ENCODE data around the gene MTMR2.

Gene MTMR2

DNA sequence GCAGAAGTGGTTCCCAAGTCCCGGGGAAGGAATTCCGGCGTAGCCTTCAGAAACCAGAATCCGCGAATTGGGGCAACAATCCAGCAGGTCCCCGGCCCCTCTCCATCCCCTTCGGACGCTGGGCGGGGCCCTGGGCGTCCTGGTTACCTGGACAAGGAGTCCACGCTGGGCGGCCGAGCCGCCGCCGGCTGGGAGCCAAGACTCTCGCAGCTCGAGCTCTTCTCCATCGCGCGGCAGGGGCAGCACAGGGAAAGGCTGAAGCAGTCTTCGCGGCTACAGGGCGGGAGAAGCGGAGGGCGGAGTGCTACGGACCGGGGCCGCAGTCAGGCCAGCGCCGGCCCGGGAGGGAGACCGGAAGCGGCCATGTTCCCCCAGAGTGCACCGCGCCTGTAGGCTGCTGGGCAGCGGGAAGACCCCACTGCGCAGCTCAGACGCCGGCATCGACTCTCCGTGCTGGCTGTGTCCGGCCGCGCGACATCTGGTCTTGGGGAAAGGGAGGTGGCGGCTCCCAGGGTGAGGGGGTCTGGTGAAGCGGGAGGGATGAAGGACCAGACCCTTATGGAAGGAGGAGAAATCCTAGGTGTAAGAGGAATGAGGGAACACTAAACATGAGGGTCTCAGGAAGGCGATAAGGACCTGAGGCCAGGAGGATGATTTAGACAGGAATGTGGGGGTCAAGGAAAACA lies at the start of gene MTMR2:
Gene MTMR2 (minus strand): TSS at position 380 of the 686 bp plus-strand sequence. CDS start 153 bp downstream, at position 227.
- peak; percentile 99 for ATAC-seq
- TF ChIP-seq PPARA (CRISPR knock-in tag; IDR thresholded peaks at IDR 0.05; ENCODE audit: borderline replicate concordance) = no peak
- TF ChIP-seq, protein P1, sequence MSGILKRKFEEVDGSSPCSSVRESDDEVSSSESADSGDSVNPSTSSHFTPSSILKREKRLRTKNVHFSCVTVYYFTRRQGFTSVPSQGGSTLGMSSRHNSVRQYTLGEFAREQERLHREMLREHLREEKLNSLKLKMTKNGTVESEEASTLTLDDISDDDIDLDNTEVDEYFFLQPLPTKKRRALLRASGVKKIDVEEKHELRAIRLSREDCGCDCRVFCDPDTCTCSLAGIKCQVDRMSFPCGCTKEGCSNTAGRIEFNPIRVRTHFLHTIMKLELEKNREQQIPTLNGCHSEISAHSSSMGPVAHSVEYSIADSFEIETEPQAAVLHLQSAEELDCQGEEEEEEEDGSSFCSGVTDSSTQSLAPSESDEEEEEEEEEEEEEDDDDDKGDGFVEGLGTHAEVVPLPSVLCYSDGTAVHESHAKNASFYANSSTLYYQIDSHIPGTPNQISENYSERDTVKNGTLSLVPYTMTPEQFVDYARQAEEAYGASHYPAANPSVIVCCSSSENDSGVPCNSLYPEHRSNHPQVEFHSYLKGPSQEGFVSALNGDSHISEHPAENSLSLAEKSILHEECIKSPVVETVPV (CRISPR knock-in tag; IDR thresholded peaks at IDR 0.05) = no peak
- no peak for TF ChIP-seq TOX (CRISPR knock-in tag; IDR thresholded peaks at IDR 0.05; ENCODE audit: borderline replicate concordance)
- TF ChIP-seq RARB (CRISPR knock-in tag; IDR thresholded peaks at IDR 0.05) = no peak
- TF ChIP-seq ZNF565 (CRISPR knock-in tag; conservative IDR thresholded peaks at IDR 0.05; ENCODE audit: low read depth) = no peak
- no peak for TF ChIP-seq SNAI2 (CRISPR knock-in tag; IDR thresholded peaks at IDR 0.05)
- TF ChIP-seq ESRRG (CRISPR knock-in tag; IDR thresholded peaks at IDR 0.05) = no peak
- no peak for TF ChIP-seq ZFP30 (CRISPR knock-in tag; IDR thresholded peaks at IDR 0.05)
- no peak for TF ChIP-seq ZC3H10 (CRISPR knock-in tag; IDR thresholded peaks at IDR 0.05)
- TF ChIP-seq ZNF70 (CRISPR knock-in tag; IDR thresholded peaks at IDR 0.05) = no peak; the same call in 1 of the 2 replicates
- peak; percentile 38; the same call in 1 of the 2 replicates for TF ChIP-seq TCF4 (CRISPR knock-in tag; IDR thresholded peaks at IDR 0.05; ENCODE audit: borderline replicate concordance)
- TF ChIP-seq GLIS3 (CRISPR knock-in tag; IDR thresholded peaks at IDR 0.05) = 0 out of 2 replicates have a peak, but pooled peaks have one; percentile 37
- no peak for TF ChIP-seq BACH2 (CRISPR knock-in tag; IDR thresholded peaks at IDR 0.05; ENCODE audit: borderline replicate concordance)
- no peak for TF ChIP-seq ZNF8 (CRISPR knock-in tag; IDR thresholded peaks at IDR 0.05)
- TF ChIP-seq, protein P2, sequence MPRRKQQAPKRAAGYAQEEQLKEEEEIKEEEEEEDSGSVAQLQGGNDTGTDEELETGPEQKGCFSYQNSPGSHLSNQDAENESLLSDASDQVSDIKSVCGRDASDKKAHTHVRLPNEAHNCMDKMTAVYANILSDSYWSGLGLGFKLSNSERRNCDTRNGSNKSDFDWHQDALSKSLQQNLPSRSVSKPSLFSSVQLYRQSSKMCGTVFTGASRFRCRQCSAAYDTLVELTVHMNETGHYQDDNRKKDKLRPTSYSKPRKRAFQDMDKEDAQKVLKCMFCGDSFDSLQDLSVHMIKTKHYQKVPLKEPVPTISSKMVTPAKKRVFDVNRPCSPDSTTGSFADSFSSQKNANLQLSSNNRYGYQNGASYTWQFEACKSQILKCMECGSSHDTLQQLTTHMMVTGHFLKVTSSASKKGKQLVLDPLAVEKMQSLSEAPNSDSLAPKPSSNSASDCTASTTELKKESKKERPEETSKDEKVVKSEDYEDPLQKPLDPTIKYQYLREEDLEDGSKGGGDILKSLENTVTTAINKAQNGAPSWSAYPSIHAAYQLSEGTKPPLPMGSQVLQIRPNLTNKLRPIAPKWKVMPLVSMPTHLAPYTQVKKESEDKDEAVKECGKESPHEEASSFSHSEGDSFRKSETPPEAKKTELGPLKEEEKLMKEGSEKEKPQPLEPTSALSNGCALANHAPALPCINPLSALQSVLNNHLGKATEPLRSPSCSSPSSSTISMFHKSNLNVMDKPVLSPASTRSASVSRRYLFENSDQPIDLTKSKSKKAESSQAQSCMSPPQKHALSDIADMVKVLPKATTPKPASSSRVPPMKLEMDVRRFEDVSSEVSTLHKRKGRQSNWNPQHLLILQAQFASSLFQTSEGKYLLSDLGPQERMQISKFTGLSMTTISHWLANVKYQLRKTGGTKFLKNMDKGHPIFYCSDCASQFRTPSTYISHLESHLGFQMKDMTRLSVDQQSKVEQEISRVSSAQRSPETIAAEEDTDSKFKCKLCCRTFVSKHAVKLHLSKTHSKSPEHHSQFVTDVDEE (CRISPR knock-in tag; IDR thresholded peaks at IDR 0.05) = 0 out of 2 replicates have a peak, but pooled peaks have one; percentile 49
- TF ChIP-seq ZFP3 (CRISPR knock-in tag; IDR thresholded peaks at IDR 0.05) = 0 out of 2 replicates have a peak, but pooled peaks have one; percentile 14
- no peak for TF ChIP-seq CSDC2 (CRISPR knock-in tag; IDR thresholded peaks at IDR 0.05)
- no peak for TF ChIP-seq ARNTL (CRISPR knock-in tag; IDR thresholded peaks at IDR 0.05; ENCODE audit: borderline replicate concordance, low read depth)
- no peak for TF ChIP-seq OSR1 (CRISPR knock-in tag; IDR thresholded peaks at IDR 0.05)

DNA sequence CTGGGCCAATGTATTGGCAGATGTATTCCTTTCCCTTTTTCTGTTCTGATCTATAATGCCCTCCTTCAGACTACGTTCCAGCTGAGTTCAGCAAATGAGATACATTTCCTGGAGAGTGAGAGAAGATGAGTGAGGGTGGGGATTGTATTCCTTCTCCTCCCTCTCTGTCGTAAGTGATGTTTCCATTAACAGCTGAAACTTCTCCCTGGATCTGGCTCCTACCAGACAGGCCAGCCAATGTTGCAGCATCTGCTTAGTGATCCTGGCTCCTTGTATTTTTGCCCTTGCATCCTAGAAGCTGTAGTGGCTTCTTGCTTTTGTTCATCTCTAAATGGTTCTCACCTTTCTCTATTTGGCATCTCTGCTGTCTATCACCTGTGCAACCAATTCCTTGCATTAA lies 48.2 kb upstream of the MTMR2 start:
- ATAC-seq = peak; percentile 31; the same call in 1 of the 3 replicates
- TF ChIP-seq ZNF8 (CRISPR knock-in tag; IDR thresholded peaks at IDR 0.05) = no peak
- TF ChIP-seq RARB (CRISPR knock-in tag; IDR thresholded peaks at IDR 0.05) = no peak
- TF ChIP-seq PPARA (CRISPR knock-in tag; IDR thresholded peaks at IDR 0.05; ENCODE audit: borderline replicate concordance) = no peak
- TF ChIP-seq, protein P2 (CRISPR knock-in tag; IDR thresholded peaks at IDR 0.05) = no peak
- no peak for TF ChIP-seq ZFP30 (CRISPR knock-in tag; IDR thresholded peaks at IDR 0.05)
- no peak for TF ChIP-seq BACH2 (CRISPR knock-in tag; IDR thresholded peaks at IDR 0.05; ENCODE audit: borderline replicate concordance)
- TF ChIP-seq ISL1 (CRISPR knock-in tag; IDR thresholded peaks at IDR 0.05) = no peak
- TF ChIP-seq, protein P3, sequence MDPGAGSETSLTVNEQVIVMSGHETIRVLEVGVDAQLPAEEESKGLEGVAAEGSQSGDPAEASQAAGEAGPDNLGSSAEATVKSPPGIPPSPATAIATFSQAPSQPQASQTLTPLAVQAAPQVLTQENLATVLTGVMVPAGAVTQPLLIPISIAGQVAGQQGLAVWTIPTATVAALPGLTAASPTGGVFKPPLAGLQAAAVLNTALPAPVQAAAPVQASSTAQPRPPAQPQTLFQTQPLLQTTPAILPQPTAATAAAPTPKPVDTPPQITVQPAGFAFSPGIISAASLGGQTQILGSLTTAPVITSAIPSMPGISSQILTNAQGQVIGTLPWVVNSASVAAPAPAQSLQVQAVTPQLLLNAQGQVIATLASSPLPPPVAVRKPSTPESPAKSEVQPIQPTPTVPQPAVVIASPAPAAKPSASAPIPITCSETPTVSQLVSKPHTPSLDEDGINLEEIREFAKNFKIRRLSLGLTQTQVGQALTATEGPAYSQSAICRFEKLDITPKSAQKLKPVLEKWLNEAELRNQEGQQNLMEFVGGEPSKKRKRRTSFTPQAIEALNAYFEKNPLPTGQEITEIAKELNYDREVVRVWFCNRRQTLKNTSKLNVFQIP (CRISPR knock-in tag; IDR thresholded peaks at IDR 0.05; ENCODE audit: borderline replicate concordance, low read depth) = no peak
- no peak for TF ChIP-seq ZFP3 (CRISPR knock-in tag; IDR thresholded peaks at IDR 0.05)
- no peak for TF ChIP-seq SNAI2 (CRISPR knock-in tag; IDR thresholded peaks at IDR 0.05)
